Mesodermal cell (in vitro differentiated cells): ENCODE results near the gene SHKBP1.

Experiments
- H3K27ac ChIP-seq: 2 replicates; pipeline ENCODE4 v1.7.0; 2013; ENCODE audit warnings: mild to moderate bottlenecking, low read depth, low read length, moderate library complexity; ENCODE audit not compliant: severe bottlenecking
- H3K36me3 ChIP-seq: 2 replicates; pipeline ENCODE4 v1.7.1; 2013; ENCODE audit warnings: mild to moderate bottlenecking, low read length, moderate library complexity; ENCODE audit not compliant: control insufficient read depth, insufficient read depth
- H3K4me1 ChIP-seq: one replicate; pipeline ENCODE4 v1.7.1; 2013; ENCODE audit warnings: mild to moderate bottlenecking, low read length; ENCODE audit not compliant: insufficient read depth, control insufficient read depth, poor library complexity, severe bottlenecking
- H3K4me3 ChIP-seq: 2 replicates; pipeline ENCODE4 v1.7.0; 2013; ENCODE audit warnings: low read length, control low read depth, mild to moderate bottlenecking; ENCODE audit not compliant: insufficient read depth, poor library complexity, severe bottlenecking; ENCODE audit errors: extremely low read depth
- H3K9me3 ChIP-seq: 2 replicates; pipeline ENCODE4 v1.7.1; 2013; ENCODE audit warnings: mild to moderate bottlenecking, low read length, moderate library complexity; ENCODE audit not compliant: control insufficient read depth
- WGBS, 2 experiments: methylation state at CpG; one replicate each; pipeline ENCODE4 v1.1.5; 2013; ENCODE audit warnings: missing lambda C conversion rate in 2 of 2; ENCODE audit not compliant: insufficient coverage in 2 of 2; 5-methylcytosine and 5-hydroxymethylcytosine counted together

SHKBP1 gene

GRCh38 chr19:40571005-40571318 lies 5.7 kb upstream of the SHKBP1 start:
- Histone ChIP-seq H3K27ac (no peak overlapping the region), H3K9me3 (no peaks in the 10 kb centered on the region), H3K4me3 (no peak overlapping the region), H3K36me3 (no peaks in the 10 kb centered on the region), H3K4me1 (peaks cover 5% of the 10 kb centered on the region)
- 51 to 68% methylated on average over 3 of the region's 3 CpGs for WGBS, 2 experiments

GRCh38 chr19:40571831-40572495 lies 4.7 kb upstream of the SHKBP1 start:
- H3K4me1 ChIP-seq: peaks cover 7% of the 10 kb centered on the region
- WGBS, 2 experiments: 86 to 89% methylated on average over 10 of the region's 10 CpGs

GRCh38 chr19:40575326-40575725 lies 1.3 kb upstream of the SHKBP1 start:
- peaks cover 21% of the 10 kb centered on the region for H3K36me3 ChIP-seq
- H3K4me3 ChIP-seq: no peak overlapping the region
- no peak overlapping the region for H3K27ac ChIP-seq
- no peaks in the 10 kb centered on the region for H3K9me3 ChIP-seq
- 70 to 89% methylated on average over 7 to 10 of the region's 18 CpGs for WGBS, 2 experiments
- H3K4me1 ChIP-seq: peaks cover 8% of the 10 kb centered on the region

More at GRCh38 chr19:40571831-40572495, 4.7 kb upstream of the SHKBP1 start:
- no peak overlapping the region for H3K27ac ChIP-seq
- no peaks in the 10 kb centered on the region for H3K36me3 ChIP-seq
- H3K4me3 ChIP-seq: no peak overlapping the region
- no peaks in the 10 kb centered on the region for H3K9me3 ChIP-seq

- Histone ChIP-seq H3K36me3 (peaks cover 30% of the 10 kb centered on the region), H3K4me1 (peaks cover 8% of the 10 kb centered on the region), H3K27ac (no peak overlapping the region), H3K4me3 (peak overlapping the region; percentile 74), H3K9me3 (no peaks in the 10 kb centered on the region)
- 0 to 7% methylated on average over 4 to 10 of the region's 22 CpGs for WGBS, 2 experiments
Observed at GRCh38 chr19:40576151-40576584, 505 bp upstream of the SHKBP1 start.

- Histone ChIP-seq H3K9me3 (no peaks in the 10 kb centered on the region), H3K27ac (no peak overlapping the region), H3K4me1 (peaks cover 8% of the 10 kb centered on the region), H3K4me3 (no peak overlapping the region), H3K36me3 (peaks cover 52% of the 10 kb centered on the region)
- 82 to 88% methylated on average over 12 of the region's 12 CpGs for whole genome bisulfite sequencing, 2 experiments
Observed at GRCh38 chr19:40578442-40578908, 1.8 kb downstream of the SHKBP1 start.

- Histone ChIP-seq H3K9me3 (no peaks in the 10 kb centered on the region), H3K27ac (no peak overlapping the region), H3K36me3 (peaks cover 67% of the 10 kb centered on the region), H3K4me1 (peaks cover 10% of the 10 kb centered on the region), H3K4me3 (no peak overlapping the region)
- 93 to 97% methylated on average over 10 to 13 of the region's 13 CpGs for WGBS, 2 experiments
Observed at GRCh38 chr19:40580619-40581018, 3.9 kb downstream of the SHKBP1 start.

- H3K27ac ChIP-seq: no peak overlapping the region
- H3K9me3 ChIP-seq: no peaks in the 10 kb centered on the region
- peaks cover 73% of the 10 kb centered on the region for H3K36me3 ChIP-seq
- 94 to 98% methylated on average over 4 to 5 of the region's 5 CpGs for WGBS, 2 experiments
- H3K4me1 ChIP-seq: peaks cover 9% of the 10 kb centered on the region
- no peak overlapping the region for H3K4me3 ChIP-seq
Observed at GRCh38 chr19:40581531-40581930, 4.9 kb downstream of the SHKBP1 start.

GRCh38 chr19:40582467-40582866 lies 5.8 kb downstream of the SHKBP1 start:
- Histone ChIP-seq H3K36me3 (peaks cover 83% of the 10 kb centered on the region), H3K4me3 (no peak overlapping the region), H3K4me1 (peaks cover 7% of the 10 kb centered on the region), H3K9me3 (no peaks in the 10 kb centered on the region), H3K27ac (no peak overlapping the region)
- 90 to 100% methylated on average over 1 of the region's 2 CpGs for WGBS, 2 experiments

GRCh38 chr19:40583283-40583682 lies 6.6 kb downstream of the SHKBP1 start:
- Histone ChIP-seq H3K27ac (no peak overlapping the region), H3K9me3 (no peaks in the 10 kb centered on the region), H3K4me1 (peaks cover 11% of the 10 kb centered on the region), H3K36me3 (peaks cover 84% of the 10 kb centered on the region), H3K4me3 (no peak overlapping the region)
- 92 to 100% methylated on average over 2 of the region's 14 CpGs for WGBS, 2 experiments

GRCh38 chr19:40584007-40584406 lies 7.3 kb downstream of the SHKBP1 start:
- no peak overlapping the region for H3K4me3 ChIP-seq
- 96% methylated on average over 4 of the region's 5 CpGs; no CpG with 5 or more reads in 1 of the 2 experiments for WGBS, 2 experiments

GRCh38 chr19:40585241-40585981 lies 8.7 kb downstream of the SHKBP1 start:
- H3K36me3 ChIP-seq: peaks cover 75% of the 10 kb centered on the region
- no peak overlapping the region for H3K27ac ChIP-seq
- H3K9me3 ChIP-seq: no peaks in the 10 kb centered on the region
- 92 to 94% methylated on average over 6 to 9 of the region's 11 CpGs for WGBS, 2 experiments
- peaks cover 14% of the 10 kb centered on the region for H3K4me1 ChIP-seq
- no peak overlapping the region for H3K4me3 ChIP-seq

More at GRCh38 chr19:40584007-40584406, 7.3 kb downstream of the SHKBP1 start:
- Histone ChIP-seq H3K36me3 (peaks cover 79% of the 10 kb centered on the region), H3K4me1 (peaks cover 14% of the 10 kb centered on the region), H3K27ac (no peak overlapping the region), H3K9me3 (no peaks in the 10 kb centered on the region)
